Activated CD4-positive, alpha-beta T cell treated with anti-CD3 and anti-CD28 coated beads for 36 hours (primary cell): ENCODE data around the gene AP1AR. TPM values are rescaled to one million over a fixed set of nuclear protein-coding genes. Genes with fewer than 3 reads are reported as not detected.

Experiments
- ATAC-seq: fragments of 200-7000 bp; cut with Tn5 transposase; one replicate; pipeline ENCODE4 v1.10.0; 2021; ENCODE audit warnings: mild to moderate bottlenecking, moderate library complexity
- CTCF ChIA-PET: fragments of 350-600 bp; sonication (Branson Sonifier 250); formaldehyde crosslinking; loops from one replicate; lab custom pipeline; 2021; ENCODE audit warnings: antibody characterized with exemption; lab: Charles Lee
- POLR2A ChIA-PET: fragments of 350-600 bp; sonication (Branson Sonifier 250); formaldehyde crosslinking; loops from one replicate; lab custom pipeline; 2021; ENCODE audit warnings: antibody characterized with exemption, inconsistent platforms; lab: Charles Lee
- DNase-seq: peaks from one replicate; pipeline ENCODE4 v3.0.0-alpha.2; 2020
- H3K27ac Mint-ChIP-seq: one replicate; pipeline ENCODE4 v1.8.0; 2021; ENCODE audit warnings: mixed read lengths
- H3K27me3 Mint-ChIP-seq: one replicate; pipeline ENCODE4 v1.8.0; 2021; ENCODE audit warnings: mixed read lengths
- H3K36me3 Mint-ChIP-seq: one replicate; pipeline ENCODE4 v1.8.0; 2021; ENCODE audit warnings: low read depth, mixed read lengths
- H3K4me1 Mint-ChIP-seq: one replicate; pipeline ENCODE4 v1.8.0; 2021; ENCODE audit warnings: mixed read lengths
- H3K4me3 Mint-ChIP-seq: one replicate; pipeline ENCODE4 v1.8.0; 2021; ENCODE audit warnings: mild to moderate bottlenecking, moderate library complexity, mixed read lengths
- H3K9me3 Mint-ChIP-seq: one replicate; pipeline ENCODE4 v1.8.0; 2021; ENCODE audit warnings: low read depth, mixed read lengths
- intact Hi-C, 2 experiments: fragments of 100-400 bp; cut with DNase I in 1 of 2; cut with micrococcal nuclease in 1 of 2; formaldehyde crosslinking; loops; one replicate each; pipeline versions ENCODE4 v1.14.2 to v1.15.1; 2022 to 2024; cut with DNase I, micrococcal nuclease
- total RNA-seq, 2 experiments: library from RNA; stranded (reverse); gene quantifications; one replicate each; pipeline ENCODE4 v1.2.3, GENCODE V29; 2021

AP1AR gene
- total RNA-seq, 2 experiments from 2014 or later = 15.8 to 16.5 TPM

DNA sequence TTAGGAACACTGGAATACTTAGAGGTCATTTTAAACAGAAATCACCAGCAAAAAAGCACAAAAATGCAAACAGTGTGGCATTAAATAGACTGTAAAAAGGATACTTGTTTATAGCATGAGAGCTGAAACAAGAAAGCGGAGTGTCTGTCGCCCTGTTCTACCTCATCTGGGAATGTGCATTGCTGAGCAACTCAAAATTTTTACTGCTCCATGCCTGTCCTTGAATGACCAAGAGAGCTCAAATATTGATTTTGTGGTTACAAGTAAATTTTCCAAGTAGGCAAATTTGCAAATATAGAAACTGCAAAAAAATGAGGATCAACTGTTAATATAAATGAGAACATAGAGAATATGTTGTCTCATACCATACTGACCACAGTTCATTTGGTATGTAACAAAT is 25.5 kb downstream of the AP1AR start:
- ChIA-PET CTCF (interaction anchor here (0.6 to 2.0 kb wide), 6 partner anchors 10 to 267 kb away, joined by 3 to 6 read pairs (median 4); no protein-coding TSS in a partner anchor), POLR2A (no interaction called here)
- H3K27ac Mint-ChIP-seq = no peak overlapping the region
- no peaks in the 10 kb centered on the region for H3K9me3 Mint-ChIP-seq
- H3K36me3 Mint-ChIP-seq = peaks cover 7% of the 10 kb centered on the region
- DNase-seq (no peak), ATAC-seq (no peak)
- no peaks in the 10 kb centered on the region for H3K27me3 Mint-ChIP-seq
- intact Hi-C loops = no loop called here
- H3K4me3 Mint-ChIP-seq = no peak overlapping the region
- H3K4me1 Mint-ChIP-seq = no peaks in the 10 kb centered on the region

DNA sequence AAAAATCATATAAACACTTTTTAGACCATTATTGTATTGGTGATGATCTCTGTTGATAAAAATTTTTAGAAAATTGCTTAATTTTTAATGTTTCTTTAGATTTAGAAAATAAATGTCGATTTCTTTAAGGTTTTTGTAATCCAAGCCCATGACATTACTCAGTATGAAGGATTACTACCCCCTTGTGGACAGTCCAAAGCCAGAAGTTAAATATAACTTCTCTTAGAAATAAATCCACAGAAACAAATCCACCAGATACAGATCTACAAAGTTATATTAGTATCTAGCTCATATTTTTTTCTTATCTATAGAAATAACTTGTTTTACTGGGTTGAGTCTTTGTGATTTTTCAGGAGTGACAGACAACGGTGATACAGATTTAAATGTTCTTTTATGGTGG is 35.2 kb downstream of the AP1AR start:
- intact Hi-C loops = no loop called here
- no peak overlapping the region for H3K4me3 Mint-ChIP-seq
- H3K9me3 Mint-ChIP-seq = no peaks in the 10 kb centered on the region
- peak overlapping the region; percentile 62 for H3K27ac Mint-ChIP-seq
- ChIA-PET CTCF (interaction anchor here (0.9 to 1.9 kb wide), 11 partner anchors 9 to 452 kb away, joined by 3 to 6 read pairs (median 4); partner anchors contain the start of gene TIFA), POLR2A (no interaction called here)
- peaks cover 28% of the 10 kb centered on the region for H3K4me1 Mint-ChIP-seq
- H3K36me3 Mint-ChIP-seq = peaks cover 6% of the 10 kb centered on the region
- ATAC-seq (no peak), DNase-seq (no peak)
- H3K27me3 Mint-ChIP-seq = no peaks in the 10 kb centered on the region

DNA sequence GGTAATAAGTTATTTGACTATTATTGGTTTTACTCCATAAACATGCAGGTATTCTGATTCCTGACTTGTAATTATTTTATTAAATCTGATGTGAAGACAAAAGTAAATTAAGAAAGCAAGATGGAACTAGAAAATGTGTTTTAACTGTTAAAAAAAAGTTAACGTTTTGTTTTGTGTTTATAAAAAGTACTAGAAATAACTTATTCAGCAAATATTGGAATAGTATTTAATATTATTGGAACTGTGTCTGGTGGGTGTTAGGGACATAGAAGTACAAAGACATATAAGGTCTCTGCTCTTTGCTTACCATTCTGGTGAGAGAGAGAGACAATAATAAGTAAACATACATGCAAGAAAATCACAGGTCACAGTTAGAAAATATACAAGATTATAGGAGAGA is 38.5 kb downstream of the AP1AR start:
- intact Hi-C loops = loop anchor here in 1 of 2 experiments (2.0 to 5.0 kb wide), 3 partner anchors 38 to 467 kb away; partner anchors contain the start of gene AP1AR
- Mint-ChIP-seq H3K27me3 (no peaks in the 10 kb centered on the region), H3K4me3 (no peak overlapping the region), H3K9me3 (no peaks in the 10 kb centered on the region), H3K27ac (peak overlapping the region; percentile 80), H3K36me3 (peaks cover 20% of the 10 kb centered on the region), H3K4me1 (peaks cover 52% of the 10 kb centered on the region)
- CTCF ChIA-PET = interaction anchor here (0.5 to 1.5 kb wide), 3 partner anchors 38 to 171 kb away, joined by 3 read pairs; no protein-coding TSS in a partner anchor
- POLR2A ChIA-PET = no interaction called here
- ATAC-seq (no peak), DNase-seq (no peak)

DNA sequence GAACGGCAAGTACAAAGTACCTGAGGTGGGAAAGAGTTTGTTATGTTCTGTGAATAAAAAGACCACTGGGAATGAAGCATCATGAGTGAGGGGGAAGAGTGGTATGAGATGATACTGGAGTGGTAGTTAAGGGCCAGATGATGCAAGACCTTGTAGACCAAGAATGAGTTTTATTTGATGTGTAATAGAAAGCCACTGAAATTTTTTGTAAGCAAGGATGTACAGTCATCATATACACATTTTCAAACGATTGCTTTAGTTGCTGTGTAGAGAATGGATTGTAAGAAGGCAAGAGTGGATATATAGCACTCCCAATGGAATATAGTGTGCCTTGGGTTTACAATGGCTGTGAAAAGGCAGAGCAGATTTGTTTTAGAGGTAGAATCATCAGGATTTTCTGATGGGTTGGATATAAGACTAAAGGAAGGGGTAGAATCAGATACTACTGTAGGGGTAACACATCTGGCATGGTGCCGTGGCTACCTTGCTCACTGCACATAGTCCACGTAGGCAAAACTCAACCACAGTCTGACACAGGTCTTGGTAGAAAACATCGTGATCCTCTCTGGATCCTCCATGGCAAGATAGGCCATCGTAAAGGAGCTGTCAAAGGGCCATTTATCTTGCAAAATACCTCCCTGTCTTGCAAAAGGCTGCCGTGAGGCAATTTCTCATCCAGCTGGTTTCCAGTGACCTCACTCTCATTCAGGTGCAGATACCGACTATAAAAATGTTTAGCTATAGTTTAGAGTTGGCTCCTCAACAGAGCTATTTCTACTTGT is 39.2 kb downstream of the AP1AR start:
- POLR2A ChIA-PET = no interaction called here
- peak; percentile 44 for ATAC-seq
- CTCF ChIA-PET = interaction anchor here (1.1 to 2.0 kb wide), 5 partner anchors 9 to 50 kb away, joined by 3 to 8 read pairs (median 3); partner anchors contain the start of gene TIFA
- Mint-ChIP-seq H3K36me3 (peaks cover 25% of the 10 kb centered on the region), H3K4me1 (peaks cover 57% of the 10 kb centered on the region), H3K27ac (peak overlapping the region; percentile 80), H3K9me3 (no peaks in the 10 kb centered on the region), H3K27me3 (no peaks in the 10 kb centered on the region), H3K4me3 (no peak overlapping the region)
- intact Hi-C loops = loop anchor here in 1 of 2 experiments (2.0 to 5.0 kb wide), 3 partner anchors 39 to 466 kb away; partner anchors contain the start of gene AP1AR
- no peak for DNase-seq

DNA sequence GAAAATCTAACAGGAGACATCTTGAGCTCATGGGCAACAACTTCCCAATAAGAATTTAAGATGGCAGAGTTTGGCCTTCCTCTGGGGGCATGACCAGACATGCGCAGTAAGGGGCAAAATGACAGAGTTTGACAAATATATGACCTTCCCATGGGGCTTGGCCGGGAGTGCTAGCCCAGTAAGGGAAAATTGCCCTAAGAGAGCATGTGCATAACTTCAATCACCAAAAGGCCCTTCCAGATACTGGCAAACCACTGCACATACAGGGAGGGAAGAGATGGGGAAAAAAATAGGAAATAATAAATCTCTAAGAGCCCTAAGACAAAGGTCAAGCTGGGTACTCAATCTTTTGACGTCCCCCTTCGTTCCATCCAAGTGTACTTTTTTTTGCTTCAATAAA is 40.7 kb downstream of the AP1AR start:
- POLR2A ChIA-PET = interaction anchor here (0.6 to 1.6 kb wide), 3 partner anchors 8 to 40 kb away, joined by 3 read pairs; partner anchors contain the start of gene TIFA

DNA sequence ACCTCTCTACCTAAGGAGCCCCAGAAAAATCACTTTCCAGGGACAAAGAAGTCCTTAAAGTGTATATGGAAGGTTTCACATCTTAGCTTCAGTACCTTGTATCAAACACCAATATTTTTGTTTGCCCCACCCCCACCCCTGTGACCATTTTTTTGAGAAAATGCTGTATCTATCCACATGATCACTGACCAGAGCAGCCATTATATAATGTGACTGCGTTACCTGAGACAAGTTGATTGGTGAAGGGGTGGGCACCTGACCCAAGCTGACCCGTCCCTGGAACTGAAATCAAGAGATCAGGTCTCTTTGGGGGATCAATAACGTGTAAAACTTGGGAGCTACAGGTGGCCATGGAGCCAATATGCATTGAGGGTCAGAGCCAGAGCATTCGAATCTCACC is 43.4 kb downstream of the AP1AR start:
- DNase-seq = no peak
- Mint-ChIP-seq H3K9me3 (no peaks in the 10 kb centered on the region), H3K4me3 (no peak overlapping the region), H3K36me3 (peaks cover 49% of the 10 kb centered on the region), H3K27me3 (no peaks in the 10 kb centered on the region), H3K4me1 (peaks cover 78% of the 10 kb centered on the region), H3K27ac (peak overlapping the region; percentile 69)
- intact Hi-C loops = loop anchor here in 1 of 2 experiments (5.0 kb wide), 2 partner anchors 43 to 462 kb away; partner anchors contain the start of gene AP1AR
- CTCF ChIA-PET = interaction anchor here (1.2 to 1.6 kb wide), 3 partner anchors 10 to 491 kb away, joined by 3 to 5 read pairs (median 5); no protein-coding TSS in a partner anchor
- no peak for ATAC-seq
- POLR2A ChIA-PET = no interaction called here

More for the DNA sequence above, 40.7 kb downstream of the AP1AR start:
- Mint-ChIP-seq H3K27ac (peak overlapping the region; percentile 48), H3K36me3 (peaks cover 34% of the 10 kb centered on the region), H3K4me3 (no peak overlapping the region), H3K27me3 (no peaks in the 10 kb centered on the region), H3K4me1 (peaks cover 61% of the 10 kb centered on the region), H3K9me3 (no peaks in the 10 kb centered on the region)
- ATAC-seq = no peak
- DNase-seq = no peak
- intact Hi-C loops = loop anchor here in 1 of 2 experiments (5.0 kb wide), 2 partner anchors 40 to 465 kb away; partner anchors contain the start of gene AP1AR
- CTCF ChIA-PET = interaction anchor here (1.5 to 2.0 kb wide), 2 partner anchors 14 to 49 kb away, joined by 6 to 8 read pairs; partner anchors contain the start of gene TIFA

DNA sequence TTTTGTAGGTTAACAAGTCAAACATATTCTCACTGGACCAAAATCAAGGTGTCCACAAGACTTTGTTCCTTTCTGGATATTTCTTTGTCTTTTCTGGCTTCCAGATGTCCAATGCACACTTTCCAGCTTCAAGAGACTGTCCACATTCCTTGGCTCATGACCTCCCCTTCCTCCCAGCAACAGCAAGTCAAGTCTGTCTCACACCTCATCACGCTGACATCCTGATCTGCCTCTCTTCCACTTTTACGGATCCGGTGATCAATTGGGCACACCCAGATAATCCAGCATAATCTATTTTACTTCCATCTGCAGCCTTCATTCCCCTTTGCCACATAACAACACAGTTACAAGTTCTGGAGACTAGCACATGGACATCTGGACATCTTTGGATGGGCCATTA is 44.5 kb downstream of the AP1AR start:
- ATAC-seq (no peak), DNase-seq (no peak)
- Mint-ChIP-seq H3K4me3 (no peak overlapping the region), H3K4me1 (peaks cover 76% of the 10 kb centered on the region), H3K27ac (peak overlapping the region; percentile 11), H3K27me3 (no peaks in the 10 kb centered on the region), H3K9me3 (no peaks in the 10 kb centered on the region), H3K36me3 (peaks cover 51% of the 10 kb centered on the region)
- POLR2A ChIA-PET = no interaction called here
- intact Hi-C loops = no loop called here
- CTCF ChIA-PET = no interaction called here

DNA sequence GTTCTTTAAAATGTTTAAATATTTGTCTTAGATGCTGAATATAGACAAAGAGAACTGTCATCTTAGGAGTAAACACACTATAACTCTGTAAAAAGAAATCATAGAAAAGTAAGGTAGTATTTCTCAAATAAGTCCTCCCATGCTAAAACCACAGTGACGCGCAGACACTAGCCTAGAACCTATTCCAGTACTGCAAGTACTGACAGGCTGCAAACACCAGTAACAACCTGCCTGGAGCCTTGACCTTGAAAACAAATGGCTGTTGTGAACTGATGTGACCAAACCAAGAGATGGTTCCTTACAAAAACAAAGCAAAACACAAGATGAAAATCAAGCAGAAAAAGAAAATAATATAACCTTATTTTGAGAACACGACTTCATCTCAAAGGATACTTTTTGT is 45.6 kb downstream of the AP1AR start:
- H3K4me1 Mint-ChIP-seq = peaks cover 76% of the 10 kb centered on the region
- ATAC-seq (no peak), DNase-seq (no peak)
- H3K27me3 Mint-ChIP-seq = no peaks in the 10 kb centered on the region
- POLR2A ChIA-PET = no interaction called here
- CTCF ChIA-PET = interaction anchor here (0.7 to 1.1 kb wide), 2 partner anchors 9 to 45 kb away, joined by 3 read pairs; no protein-coding TSS in a partner anchor
- H3K36me3 Mint-ChIP-seq = peaks cover 59% of the 10 kb centered on the region
- intact Hi-C loops = no loop called here
- H3K9me3 Mint-ChIP-seq = peaks cover 3% of the 10 kb centered on the region
- H3K27ac Mint-ChIP-seq = peak overlapping the region; percentile 31
- no peak overlapping the region for H3K4me3 Mint-ChIP-seq

DNA sequence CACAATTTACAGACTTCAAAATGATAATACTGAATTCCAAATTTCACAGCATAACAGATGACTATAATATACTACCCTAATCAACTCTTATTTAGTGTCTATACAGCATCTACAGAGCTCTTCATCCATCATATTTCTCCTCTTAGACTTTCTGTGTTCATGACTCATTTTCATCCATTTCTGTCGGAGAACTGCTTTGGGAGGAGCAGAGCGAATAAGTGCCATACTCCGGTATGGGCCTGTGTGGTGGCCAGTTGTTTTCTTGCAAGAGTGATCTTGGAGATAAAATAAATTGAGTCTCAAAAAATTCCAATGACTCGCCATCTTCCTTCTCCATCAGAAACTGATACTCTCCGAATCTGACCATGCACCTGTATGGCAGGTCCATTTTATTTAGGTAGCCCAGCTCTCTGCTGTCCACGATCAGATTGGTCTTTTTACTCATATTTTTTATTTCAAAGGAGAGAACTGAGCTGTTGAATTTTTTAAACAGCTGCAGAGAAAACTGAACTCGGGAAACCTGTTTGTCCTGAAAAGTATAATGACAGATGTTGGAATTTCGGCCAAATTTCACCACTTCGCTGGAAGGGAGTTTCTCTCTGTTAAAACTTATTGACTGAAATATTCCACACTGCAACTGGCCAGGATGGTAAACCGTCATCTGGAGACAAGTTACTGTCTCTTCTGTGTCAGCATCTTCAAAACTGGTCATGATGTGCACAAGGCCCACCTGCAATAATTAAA is 46.3 kb downstream of the AP1AR start:
- POLR2A ChIA-PET = no interaction called here
- peaks cover 62% of the 10 kb centered on the region for H3K36me3 Mint-ChIP-seq

DNA sequence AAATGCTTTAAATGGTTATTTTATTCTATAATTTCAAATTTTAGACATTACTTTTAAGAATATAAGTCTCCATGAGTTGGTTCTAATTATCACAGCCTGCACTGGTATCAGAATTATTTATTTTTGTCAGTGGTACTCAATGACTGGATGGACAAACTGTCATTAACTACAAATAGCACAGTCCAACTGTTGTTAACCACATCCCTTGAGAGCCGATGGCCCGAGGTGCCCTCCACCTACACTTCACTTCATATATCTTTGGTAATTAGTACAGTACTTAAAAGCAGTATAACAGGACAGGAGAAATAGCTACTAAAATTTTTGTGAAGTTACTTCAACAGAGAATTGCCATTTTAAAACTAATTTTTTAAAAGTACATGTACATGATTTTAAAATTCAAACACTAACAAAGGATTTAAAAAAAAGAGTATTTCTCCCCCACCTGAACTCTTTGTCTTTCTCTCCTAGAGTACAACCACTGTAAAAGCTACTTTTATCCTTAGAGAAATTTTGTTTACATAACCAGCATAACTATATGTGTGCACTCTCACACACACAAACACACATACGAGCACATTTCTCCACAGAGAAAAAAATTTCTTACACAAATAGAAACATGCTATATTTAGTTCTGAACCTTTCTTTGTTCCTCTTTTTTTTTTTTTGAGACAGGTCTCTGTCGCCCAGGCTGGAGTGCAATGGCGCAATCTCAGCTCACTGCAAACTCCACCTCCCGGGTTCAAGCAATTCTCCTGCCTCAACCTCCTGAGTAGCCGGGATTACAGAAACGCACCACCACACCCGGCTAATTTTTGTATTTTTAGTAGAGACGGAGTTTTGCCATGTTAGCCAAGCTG is 47.7 kb downstream of the AP1AR start:
- H3K9me3 Mint-ChIP-seq = peaks cover 7% of the 10 kb centered on the region
- DNase-seq (no peak), ATAC-seq (no peak)
- intact Hi-C loops = no loop called here
- ChIA-PET CTCF (interaction anchor here (0.6 to 1.3 kb wide), 2 partner anchors 8 to 548 kb away, joined by 3 read pairs; no protein-coding TSS in a partner anchor), POLR2A (no interaction called here)
- no peak overlapping the region for H3K4me3 Mint-ChIP-seq
- H3K27me3 Mint-ChIP-seq = no peaks in the 10 kb centered on the region
- H3K4me1 Mint-ChIP-seq = peaks cover 78% of the 10 kb centered on the region
- H3K36me3 Mint-ChIP-seq = peaks cover 67% of the 10 kb centered on the region
- H3K27ac Mint-ChIP-seq = peak overlapping the region; percentile 69

More for the DNA sequence above, 46.3 kb downstream of the AP1AR start:
- Mint-ChIP-seq H3K27ac (peak overlapping the region; percentile 58), H3K4me1 (peaks cover 77% of the 10 kb centered on the region), H3K4me3 (no peak overlapping the region), H3K27me3 (no peaks in the 10 kb centered on the region), H3K9me3 (peaks cover 5% of the 10 kb centered on the region)
- DNase-seq = no peak
- intact Hi-C loops = no loop called here
- CTCF ChIA-PET = interaction anchor here (0.7 to 1.1 kb wide), 2 partner anchors 8 to 44 kb away, joined by 3 read pairs; no protein-coding TSS in a partner anchor
- no peak for ATAC-seq
